SK-N-SH (cell line): ENCODE measurements around the gene ZBTB38.

Experiments
- CTCF ChIP-seq: fragments of 200-600 bp; sonication (generic); IDR thresholded peaks from 2 replicates; pipeline ENCODE4 v1.6.1; 2017; ENCODE audit warnings: antibody characterized with exemption, mild to moderate bottlenecking, moderate library complexity
- EZH2phosphoT487 ChIP-seq: fragments of 200-600 bp; sonication (generic); IDR thresholded peaks from 2 replicates; pipeline ENCODE4 v1.6.1; 2017; ENCODE audit warnings: low read depth, mixed run types, mild to moderate bottlenecking, antibody characterized with exemption, moderate library complexity, borderline replicate concordance
- GABPA ChIP-seq: IDR thresholded peaks from 2 replicates; pipeline ENCODE4 v1.4.0; 2012; ENCODE audit warnings: low read depth, mild to moderate bottlenecking
- MAX ChIP-seq: IDR thresholded peaks from 2 replicates; pipeline ENCODE4 v1.4.0; 2012; ENCODE audit warnings: low read depth
- NRF1 ChIP-seq: IDR thresholded peaks from 2 replicates; pipeline ENCODE4 v1.6.1; 2012; ENCODE audit warnings: low read depth, mild to moderate bottlenecking, low read length
- POLR2AphosphoS5 ChIP-seq: IDR thresholded peaks from 2 replicates; pipeline ENCODE4 v1.6.1; 2012; ENCODE audit warnings: low read depth, low read length
- SIN3A ChIP-seq: IDR thresholded peaks from 2 replicates; pipeline ENCODE4 v1.6.1; 2012; ENCODE audit warnings: low read depth, mild to moderate bottlenecking, low read length, moderate library complexity, borderline replicate concordance
- TAF1 ChIP-seq: IDR thresholded peaks from 2 replicates; pipeline ENCODE4 v1.6.1; 2012; ENCODE audit warnings: low read depth, mild to moderate bottlenecking, low read length, moderate library complexity, borderline replicate concordance
- TCF12 ChIP-seq: IDR thresholded peaks from 2 replicates; pipeline ENCODE4 v1.4.0; 2012
- TEAD4 ChIP-seq: IDR thresholded peaks from 2 replicates; pipeline ENCODE4 v1.4.0; 2012; ENCODE audit warnings: mild to moderate bottlenecking, borderline replicate concordance; ENCODE audit not compliant: insufficient read depth
- YY1 ChIP-seq: IDR thresholded peaks from 2 replicates; pipeline ENCODE4 v1.4.0; 2012; ENCODE audit warnings: low read depth, mild to moderate bottlenecking
- TF ChIP-seq, protein P1 (sequence below): IDR thresholded peaks from 2 replicates; pipeline ENCODE4 v1.6.1; 2012; ENCODE audit warnings: mild to moderate bottlenecking, low read depth, low read length, moderate library complexity
- TF ChIP-seq, protein P2 (sequence below): fragments of 150-350 bp; IDR thresholded peaks from 2 replicates; pipeline ENCODE4 v1.6.1; 2016; ENCODE audit warnings: mild to moderate bottlenecking, low read depth, low read length

DNA sequence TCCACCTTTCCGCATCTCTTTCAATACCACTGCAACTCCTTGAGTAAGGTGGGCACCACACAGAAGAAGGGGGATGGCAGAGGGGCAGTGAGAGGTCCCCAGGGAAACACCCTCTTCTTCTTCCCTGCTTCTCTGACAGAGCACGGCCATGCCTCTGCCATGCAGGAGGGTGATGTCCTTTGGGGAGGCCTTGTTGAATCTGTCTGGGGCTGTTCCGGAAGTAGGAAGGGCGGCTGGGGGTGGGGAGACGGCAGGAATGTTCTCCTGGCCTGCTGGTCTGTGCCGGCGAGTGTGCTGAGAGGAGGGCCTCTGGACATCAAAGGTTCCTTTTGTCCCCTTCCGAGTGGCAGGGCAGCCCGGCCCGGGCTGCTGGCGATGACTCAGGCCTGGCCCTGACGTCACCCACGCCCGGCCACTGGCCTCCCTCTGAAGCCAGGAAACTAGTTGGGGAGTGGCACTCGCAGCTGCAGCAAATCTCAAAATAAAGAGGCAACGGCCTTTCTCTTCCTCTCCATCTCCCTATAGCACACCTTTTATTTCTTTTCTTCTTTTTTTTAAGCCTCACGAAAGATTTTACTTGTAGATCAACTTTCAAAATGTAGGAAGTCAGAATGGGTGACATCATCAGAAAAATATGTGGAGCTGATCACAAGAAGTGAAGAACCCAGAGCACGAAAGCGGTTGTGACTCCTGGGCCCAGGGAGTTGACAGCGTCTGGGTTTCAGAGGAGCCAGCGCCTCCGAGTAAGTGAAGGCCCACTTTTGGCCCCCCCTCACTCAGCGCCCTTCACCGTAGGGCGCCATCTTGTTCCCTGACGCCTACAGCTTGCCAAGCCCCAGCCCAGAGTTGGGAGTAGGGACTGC lies at the start of gene ZBTB38:
- no peak for TF ChIP-seq CTCF
- no peak for TF ChIP-seq NRF1
- no peak for TF ChIP-seq EZH2phosphoT487
- peak; percentile 77 for TF ChIP-seq TCF12
- TF ChIP-seq, protein P1, sequence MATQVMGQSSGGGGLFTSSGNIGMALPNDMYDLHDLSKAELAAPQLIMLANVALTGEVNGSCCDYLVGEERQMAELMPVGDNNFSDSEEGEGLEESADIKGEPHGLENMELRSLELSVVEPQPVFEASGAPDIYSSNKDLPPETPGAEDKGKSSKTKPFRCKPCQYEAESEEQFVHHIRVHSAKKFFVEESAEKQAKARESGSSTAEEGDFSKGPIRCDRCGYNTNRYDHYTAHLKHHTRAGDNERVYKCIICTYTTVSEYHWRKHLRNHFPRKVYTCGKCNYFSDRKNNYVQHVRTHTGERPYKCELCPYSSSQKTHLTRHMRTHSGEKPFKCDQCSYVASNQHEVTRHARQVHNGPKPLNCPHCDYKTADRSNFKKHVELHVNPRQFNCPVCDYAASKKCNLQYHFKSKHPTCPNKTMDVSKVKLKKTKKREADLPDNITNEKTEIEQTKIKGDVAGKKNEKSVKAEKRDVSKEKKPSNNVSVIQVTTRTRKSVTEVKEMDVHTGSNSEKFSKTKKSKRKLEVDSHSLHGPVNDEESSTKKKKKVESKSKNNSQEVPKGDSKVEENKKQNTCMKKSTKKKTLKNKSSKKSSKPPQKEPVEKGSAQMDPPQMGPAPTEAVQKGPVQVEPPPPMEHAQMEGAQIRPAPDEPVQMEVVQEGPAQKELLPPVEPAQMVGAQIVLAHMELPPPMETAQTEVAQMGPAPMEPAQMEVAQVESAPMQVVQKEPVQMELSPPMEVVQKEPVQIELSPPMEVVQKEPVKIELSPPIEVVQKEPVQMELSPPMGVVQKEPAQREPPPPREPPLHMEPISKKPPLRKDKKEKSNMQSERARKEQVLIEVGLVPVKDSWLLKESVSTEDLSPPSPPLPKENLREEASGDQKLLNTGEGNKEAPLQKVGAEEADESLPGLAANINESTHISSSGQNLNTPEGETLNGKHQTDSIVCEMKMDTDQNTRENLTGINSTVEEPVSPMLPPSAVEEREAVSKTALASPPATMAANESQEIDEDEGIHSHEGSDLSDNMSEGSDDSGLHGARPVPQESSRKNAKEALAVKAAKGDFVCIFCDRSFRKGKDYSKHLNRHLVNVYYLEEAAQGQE, result peak; percentile 50; the same call in 1 of the 2 replicates
- TF ChIP-seq TEAD4, result peak; percentile 76; the same call in 1 of the 2 replicates
- peak; percentile 45 for TF ChIP-seq GABPA
- TF ChIP-seq MAX, result peak; percentile 78
- TF ChIP-seq SIN3A, result peak; percentile 46; the same call in 1 of the 2 replicates
- peak; percentile 59; the same call in 1 of the 2 replicates for TF ChIP-seq POLR2AphosphoS5
- TF ChIP-seq, protein P2, sequence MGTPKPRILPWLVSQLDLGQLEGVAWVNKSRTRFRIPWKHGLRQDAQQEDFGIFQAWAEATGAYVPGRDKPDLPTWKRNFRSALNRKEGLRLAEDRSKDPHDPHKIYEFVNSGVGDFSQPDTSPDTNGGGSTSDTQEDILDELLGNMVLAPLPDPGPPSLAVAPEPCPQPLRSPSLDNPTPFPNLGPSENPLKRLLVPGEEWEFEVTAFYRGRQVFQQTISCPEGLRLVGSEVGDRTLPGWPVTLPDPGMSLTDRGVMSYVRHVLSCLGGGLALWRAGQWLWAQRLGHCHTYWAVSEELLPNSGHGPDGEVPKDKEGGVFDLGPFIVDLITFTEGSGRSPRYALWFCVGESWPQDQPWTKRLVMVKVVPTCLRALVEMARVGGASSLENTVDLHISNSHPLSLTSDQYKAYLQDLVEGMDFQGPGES, result no peak
- TF ChIP-seq TAF1, result peak; percentile 39; the same call in 1 of the 2 replicates
- peak; percentile 71 for TF ChIP-seq YY1
